Measurements from ENCODE around the gene SDK1.

Gene SDK1

GRCh38 chr7:4100691-4101090 lies 799.6 kb downstream of the SDK1 start:
- TF ChIP-seq CTCF (IDR thresholded peaks at IDR 0.05; ENCODE audit: low read depth, low read length, poor library complexity, severe bottlenecking) (no peak), EZH2phosphoT487 (IDR thresholded peaks at IDR 0.05; ENCODE audit: borderline replicate concordance, low read length) (no peak)
- Histone ChIP-seq H3K4me3 (ENCODE audit: low read length) (no peak overlapping the region), H3K27me3 (ENCODE audit: control insufficient read depth, low read length) (no peaks in the 10 kb centered on the region), H4K20me1 (ENCODE audit: control insufficient read depth, insufficient read depth, low read depth, low read length) (no peaks in the 10 kb centered on the region), H3K4me2 (ENCODE audit: low read length) (no peak overlapping the region), H3K27ac (ENCODE audit: low read depth, low read length) (no peak overlapping the region), H3K9me3 (ENCODE audit: control insufficient read depth, insufficient read depth, low read length) (peaks cover 23% of the 10 kb centered on the region; the same call in 1 of the 2 replicates), H3F3A (ENCODE audit: control insufficient read depth, insufficient read depth) (no peaks in the 10 kb centered on the region), H3K36me3 (ENCODE audit: control insufficient read depth, low read length) (no peaks in the 10 kb centered on the region), H3K9me2 (replicated peaks; ENCODE audit: control insufficient read depth, low read length) (no peaks in the 10 kb centered on the region), H3K79me2 (ENCODE audit: control insufficient read depth, low read length) (no peaks in the 10 kb centered on the region), H3K4me1 (ENCODE audit: control insufficient read depth, low read length) (no peaks in the 10 kb centered on the region)

- Histone ChIP-seq H3K9me2 (replicated peaks; ENCODE audit: control insufficient read depth, low read length) (no peaks in the 10 kb centered on the region), H3K4me1 (ENCODE audit: control insufficient read depth, low read length) (no peaks in the 10 kb centered on the region), H4K20me1 (ENCODE audit: control insufficient read depth, insufficient read depth, low read depth, low read length) (no peaks in the 10 kb centered on the region), H3K27ac (ENCODE audit: low read depth, low read length) (no peak overlapping the region), H3K79me2 (ENCODE audit: control insufficient read depth, low read length) (no peaks in the 10 kb centered on the region), H3F3A (ENCODE audit: control insufficient read depth, insufficient read depth) (no peaks in the 10 kb centered on the region), H3K4me3 (ENCODE audit: low read length) (no peak overlapping the region), H3K9me3 (ENCODE audit: control insufficient read depth, insufficient read depth, low read length) (peaks cover 18% of the 10 kb centered on the region; the same call in 1 of the 2 replicates), H3K36me3 (ENCODE audit: control insufficient read depth, low read length) (no peaks in the 10 kb centered on the region), H3K27me3 (ENCODE audit: control insufficient read depth, low read length) (no peaks in the 10 kb centered on the region), H3K4me2 (ENCODE audit: low read length) (no peak overlapping the region)
- no peak for TF ChIP-seq CTCF (IDR thresholded peaks at IDR 0.05; ENCODE audit: low read depth, low read length, poor library complexity, severe bottlenecking)
- no peak for TF ChIP-seq EZH2phosphoT487 (IDR thresholded peaks at IDR 0.05; ENCODE audit: borderline replicate concordance, low read length)
Measured at GRCh38 chr7:4102231-4102841, 801.3 kb downstream of the SDK1 start.

- H3K27ac ChIP-seq (ENCODE audit: low read depth, low read length) = no peak overlapping the region
- TF ChIP-seq CTCF (IDR thresholded peaks at IDR 0.05; ENCODE audit: low read depth, low read length, poor library complexity, severe bottlenecking) (peak; percentile 33), EZH2phosphoT487 (IDR thresholded peaks at IDR 0.05; ENCODE audit: borderline replicate concordance, low read length) (no peak)
- H3K4me3 ChIP-seq (ENCODE audit: low read length) = no peak overlapping the region
- H3K9me3 ChIP-seq (ENCODE audit: control insufficient read depth, insufficient read depth, low read length) = peaks cover 18% of the 10 kb centered on the region; the same call in 1 of the 2 replicates
- no peak overlapping the region for H3K4me2 ChIP-seq (ENCODE audit: low read length)
- H4K20me1 ChIP-seq (ENCODE audit: control insufficient read depth, insufficient read depth, low read depth, low read length) = no peaks in the 10 kb centered on the region
- no peaks in the 10 kb centered on the region for H3K4me1 ChIP-seq (ENCODE audit: control insufficient read depth, low read length)
- H3K79me2 ChIP-seq (ENCODE audit: control insufficient read depth, low read length) = no peaks in the 10 kb centered on the region
- H3K36me3 ChIP-seq (ENCODE audit: control insufficient read depth, low read length) = no peaks in the 10 kb centered on the region
- no peaks in the 10 kb centered on the region for H3F3A ChIP-seq (ENCODE audit: control insufficient read depth, insufficient read depth)
- H3K9me2 ChIP-seq (replicated peaks; ENCODE audit: control insufficient read depth, low read length) = no peaks in the 10 kb centered on the region
- H3K27me3 ChIP-seq (ENCODE audit: control insufficient read depth, low read length) = no peaks in the 10 kb centered on the region
Measured at GRCh38 chr7:4103352-4104091, 802.5 kb downstream of the SDK1 start.

Measured in DOHH2 (cell line).